Posterior vena cava (tissue), 2 donors: ENCODE measurements around the gene JARID2. TPM values are rescaled to one million over a fixed set of nuclear protein-coding genes. Genes with fewer than 3 reads are reported as not detected.
"Not testable (repeated sequence)": the region's sequence is repeated elsewhere in the genome, so short reads cannot be mapped to it uniquely, and the experiment has no call there.

ENCODE experiments used
- DNase-seq: peaks from one replicate; pipeline ENCODE4 v3.0.0-alpha.2; 2020; ENCODE audit warnings: low spot score
- intact Hi-C, 2 donors: fragments of 100-400 bp; cut with DNase I; formaldehyde crosslinking; loops; one replicate each; pipeline versions ENCODE4 v1.14.1 to v1.14.2; 2022 to 2023
- total RNA-seq, 2 donors: library from RNA; stranded (reverse); fragmentation: NEBNext Ultra II Directional; extraction: Animal tissue kit (Norgen Biotek cat#: 25700); gene quantifications; one replicate each; pipeline ENCODE4 v1.2.1, GENCODE V29; 2021
- donor health status: DM: yes; HTN: yes; CAD: no.
- donor health status: DM: yes; HTN: yes; CAD: no.

JARID2 gene
- total RNA-seq, 2 donors from 2014 or later = 8.3 to 9.5 TPM

- intact Hi-C loops = no loop called here
- no peak for DNase-seq
Observed at GRCh38 chr6:15280961-15281360, 35.1 kb downstream of the JARID2 start.

- no peak for DNase-seq
- intact Hi-C loops = no loop called here
Observed at GRCh38 chr6:15282334-15282733, 36.5 kb downstream of the JARID2 start.

GRCh38 chr6:15283986-15284361 lies 38.1 kb downstream of the JARID2 start:
- no peak for DNase-seq
- intact Hi-C loops = no loop called here

- intact Hi-C loops = no loop called here
- no peak for DNase-seq
Observed at GRCh38 chr6:15284743-15285142, 38.9 kb downstream of the JARID2 start.

GRCh38 chr6:15285682-15286294 lies 39.9 kb downstream of the JARID2 start:
- intact Hi-C loops = no loop called here
- no peak for DNase-seq

- intact Hi-C loops = no loop called here
Observed at GRCh38 chr6:15287670-15288375, 42.0 kb downstream of the JARID2 start.

GRCh38 chr6:15288856-15289255 lies 43.0 kb downstream of the JARID2 start:
- intact Hi-C loops = no loop called here
- no peak for DNase-seq

More at GRCh38 chr6:15287670-15288375, 42.0 kb downstream of the JARID2 start:
- no peak for DNase-seq

GRCh38 chr6:15289456-15289855 lies 43.6 kb downstream of the JARID2 start:
- intact Hi-C loops = not testable (repeated sequence)

GRCh38 chr6:15290067-15290680 lies 44.3 kb downstream of the JARID2 start:
- intact Hi-C loops = no loop called here
- DNase-seq = no peak

More at GRCh38 chr6:15289456-15289855, 43.6 kb downstream of the JARID2 start:
- not testable (repeated sequence) for DNase-seq

GRCh38 chr6:15290962-15291704 lies 45.3 kb downstream of the JARID2 start:
- intact Hi-C loops = no loop called here
- DNase-seq = no peak

GRCh38 chr6:15292721-15293302 lies 46.9 kb downstream of the JARID2 start:
- intact Hi-C loops = no loop called here
- DNase-seq = no peak

- no peak for DNase-seq
Observed at GRCh38 chr6:15293674-15294073, 47.8 kb downstream of the JARID2 start.

GRCh38 chr6:15294504-15294903 lies 48.6 kb downstream of the JARID2 start:
- intact Hi-C loops = no loop called here
- DNase-seq = no peak

More at GRCh38 chr6:15293674-15294073, 47.8 kb downstream of the JARID2 start:
- intact Hi-C loops = no loop called here

GRCh38 chr6:15296249-15296648 lies 50.4 kb downstream of the JARID2 start:
- intact Hi-C loops = no loop called here

GRCh38 chr6:15296735-15297134 lies 50.9 kb downstream of the JARID2 start:
- DNase-seq = no peak

More at GRCh38 chr6:15296249-15296648, 50.4 kb downstream of the JARID2 start:
- DNase-seq = no peak

GRCh38 chr6:15297167-15297566 lies 51.3 kb downstream of the JARID2 start:
- intact Hi-C loops = not testable (repeated sequence)

More at GRCh38 chr6:15296735-15297134, 50.9 kb downstream of the JARID2 start:
- intact Hi-C loops = no loop called here

GRCh38 chr6:15297895-15298590 lies 52.2 kb downstream of the JARID2 start:
- no peak for DNase-seq
- intact Hi-C loops = no loop called here

More at GRCh38 chr6:15297167-15297566, 51.3 kb downstream of the JARID2 start:
- not testable (repeated sequence) for DNase-seq

- intact Hi-C loops = no loop called here
- no peak for DNase-seq
Observed at GRCh38 chr6:15299430-15300131, 53.7 kb downstream of the JARID2 start.
